Lung microvascular endothelial cell (primary cell): ENCODE data around the gene BRD2. TPM values are rescaled to one million over a fixed set of nuclear protein-coding genes. Genes with fewer than 3 reads are reported as not detected.
A peak's percentile ranks its signal among the peaks of the same experiment; 100 is the strongest.
"Not testable (repeated sequence)": the region's sequence is repeated elsewhere in the genome, so short reads cannot be mapped to it uniquely, and the experiment has no call there.

Experiments
- DNase-seq, 2 donors: peaks; one replicate each; pipeline versions ENCODE4 v3.0.0 to v3.0.0-alpha.2; 2010; ENCODE audit warnings: low read depth in 2 of 2
- total RNA-seq: library from RNA; depleted of rRNA; stranded (reverse); fragments of >200 nt; gene quantifications from 2 replicates; pipeline ENCODE4 v1.2.1, GENCODE V29; 2014

The BRD2 gene
- total RNA-seq = 34.0 and 49.8 TPM in 2 replicates

DNA sequence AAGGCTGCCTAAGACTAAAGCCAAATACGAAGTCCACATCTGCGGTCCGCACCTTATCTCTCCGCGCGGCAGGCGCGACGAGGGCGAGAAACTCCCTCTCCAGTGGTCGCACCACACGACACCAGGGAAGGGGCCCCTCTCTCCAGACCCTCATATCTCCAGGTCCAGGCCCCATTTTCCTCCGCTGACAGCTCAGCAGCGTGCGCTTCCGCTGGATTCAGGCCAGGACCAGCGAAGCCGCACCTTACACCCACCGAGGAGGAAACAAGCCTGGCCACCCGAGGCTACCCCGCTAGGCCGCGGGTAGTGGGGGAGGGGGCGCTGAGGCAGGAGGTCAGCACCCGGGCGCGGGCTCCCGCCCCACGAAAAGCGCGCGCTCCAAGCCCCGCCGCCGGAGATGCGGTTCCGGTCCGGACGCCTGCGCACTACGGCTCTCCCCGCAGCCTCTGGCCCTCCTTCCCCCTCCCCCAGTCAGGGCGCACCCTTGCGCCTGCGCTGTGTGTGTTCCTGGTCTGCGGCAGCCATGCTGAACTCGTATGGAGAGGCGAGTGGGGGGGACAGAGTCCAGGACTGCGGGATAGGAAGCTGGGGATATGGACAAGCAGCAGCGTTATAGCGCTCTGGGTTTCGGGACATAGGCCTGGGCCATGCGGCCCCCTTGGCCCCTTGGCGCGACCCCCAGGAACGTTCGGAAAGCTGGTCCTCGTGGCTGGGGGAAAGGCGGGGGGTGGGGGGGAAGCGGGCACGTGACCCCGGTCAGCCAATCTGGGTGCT, at the start of gene BRD2:
TSS of gene BRD2 (plus strand) at position 502 of the 774 bp plus-strand sequence. CDS start 4,305 bp downstream, outside the sequence.
- DNase-seq = peak; percentile 97

DNA sequence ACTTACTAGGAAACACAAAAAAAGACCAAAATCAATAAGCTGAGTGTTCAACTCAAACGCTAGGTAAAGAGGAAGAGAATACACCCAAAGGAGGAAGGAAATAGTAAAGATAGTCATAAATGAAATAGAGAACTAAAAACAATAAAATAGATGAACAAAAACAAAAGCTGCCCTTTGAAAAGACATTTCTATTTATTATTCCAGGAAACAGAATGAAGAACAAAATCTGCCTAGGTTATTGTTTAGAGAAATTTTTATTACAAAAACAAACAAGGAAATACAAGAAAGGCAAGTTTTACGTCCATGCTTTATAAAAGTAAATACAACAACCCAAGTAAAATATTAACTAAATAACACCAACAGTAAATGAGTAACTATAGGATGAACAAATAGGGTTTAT, 47.7 kb upstream of the BRD2 start:
- no peak for DNase-seq

DNA sequence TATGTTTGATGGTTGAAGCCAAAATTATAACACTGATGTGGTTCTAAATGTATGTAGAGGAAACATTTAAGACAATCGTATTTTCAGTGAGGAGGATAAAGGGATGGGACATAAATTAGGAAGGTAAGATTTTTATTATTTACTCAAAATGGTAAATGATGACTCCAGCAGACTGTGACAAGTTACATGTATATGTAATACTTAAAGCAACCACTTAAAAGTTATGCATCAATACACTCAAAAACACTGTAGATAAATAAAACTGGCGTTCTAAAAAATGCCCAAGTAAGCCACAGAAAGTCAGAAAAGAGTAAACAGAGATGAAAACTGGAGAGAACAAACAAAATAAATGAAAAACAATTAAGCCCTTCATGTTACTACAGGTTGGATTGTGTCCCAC, 46.3 kb upstream of the BRD2 start:
- no peak for DNase-seq

DNA sequence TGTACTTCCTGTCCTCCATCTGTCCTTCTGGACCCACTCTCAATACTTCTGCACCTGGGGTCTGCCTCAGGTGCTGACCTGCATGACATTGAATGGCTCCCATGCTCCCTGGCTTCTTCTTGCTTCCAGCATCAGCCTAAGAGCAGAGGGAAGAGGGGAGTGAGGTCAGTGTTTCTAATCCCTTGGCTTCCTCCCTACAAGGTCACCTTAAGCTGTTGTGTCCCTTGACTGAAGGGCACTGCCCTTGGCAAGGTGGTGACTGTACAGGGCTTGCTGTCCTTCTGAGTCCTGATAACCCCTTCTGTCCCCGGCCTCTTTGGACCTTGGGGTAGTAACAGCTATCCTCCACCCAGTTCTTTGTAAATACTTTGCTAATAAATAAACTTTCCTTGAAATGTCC, 37.2 kb upstream of the BRD2 start:
- DNase-seq = no peak

DNA sequence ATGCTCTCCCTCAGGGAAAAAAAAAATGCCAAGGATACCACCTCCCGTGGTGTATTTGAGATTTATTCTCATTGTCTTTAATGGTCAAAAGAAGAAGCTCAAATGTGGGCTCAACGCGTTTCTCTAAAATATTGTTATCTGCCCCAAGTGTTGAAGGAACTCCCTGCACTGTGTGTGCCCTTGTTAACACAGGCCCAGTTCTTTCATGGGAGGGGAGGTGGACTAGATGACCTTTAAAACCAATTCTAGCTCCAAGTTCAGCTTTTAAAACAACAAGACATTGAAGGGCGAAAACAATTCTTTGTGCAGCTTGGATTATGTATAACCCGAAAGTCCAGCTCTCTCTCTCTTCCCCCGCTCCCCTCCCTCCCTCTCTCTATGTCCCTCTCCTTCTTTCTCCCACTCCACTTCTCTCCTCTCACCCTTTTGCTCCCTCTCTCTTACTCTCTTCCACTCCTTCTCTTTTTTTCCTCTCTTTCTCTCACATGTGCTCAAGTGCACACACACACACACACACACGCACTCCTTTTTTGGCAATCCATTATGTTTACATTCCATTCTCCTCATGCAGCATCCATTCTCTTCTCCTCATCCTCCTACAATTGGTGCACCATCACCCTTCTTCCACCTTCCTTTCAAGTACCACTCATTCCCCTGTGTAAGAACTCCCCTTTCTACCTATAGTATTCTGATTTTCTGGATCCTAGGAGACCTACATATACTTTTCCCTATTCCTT, 36.1 kb upstream of the BRD2 start:
- DNase-seq = no peak

DNA sequence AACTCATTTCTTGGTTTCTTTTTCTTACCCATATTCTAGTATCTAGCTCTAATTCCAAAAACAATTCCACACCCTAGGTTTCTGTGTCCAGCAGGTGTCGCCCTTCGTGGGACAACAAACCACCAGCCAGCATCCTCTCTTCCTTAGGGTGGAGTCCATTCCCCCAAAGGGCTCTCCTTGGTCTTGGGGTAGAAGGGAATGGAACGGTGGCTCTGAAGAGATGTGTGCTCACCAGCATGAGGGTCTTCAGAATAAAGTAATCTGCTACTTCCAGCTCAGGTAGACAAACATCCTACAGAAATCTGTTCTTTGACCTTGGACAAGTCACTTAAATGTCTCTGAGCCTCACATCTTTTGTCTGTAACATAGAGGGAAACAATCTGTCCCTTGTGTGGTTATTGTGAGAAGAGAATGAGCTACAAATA, 34.7 kb upstream of the BRD2 start:
- peak; percentile 77 to 79 for DNase-seq

DNA sequence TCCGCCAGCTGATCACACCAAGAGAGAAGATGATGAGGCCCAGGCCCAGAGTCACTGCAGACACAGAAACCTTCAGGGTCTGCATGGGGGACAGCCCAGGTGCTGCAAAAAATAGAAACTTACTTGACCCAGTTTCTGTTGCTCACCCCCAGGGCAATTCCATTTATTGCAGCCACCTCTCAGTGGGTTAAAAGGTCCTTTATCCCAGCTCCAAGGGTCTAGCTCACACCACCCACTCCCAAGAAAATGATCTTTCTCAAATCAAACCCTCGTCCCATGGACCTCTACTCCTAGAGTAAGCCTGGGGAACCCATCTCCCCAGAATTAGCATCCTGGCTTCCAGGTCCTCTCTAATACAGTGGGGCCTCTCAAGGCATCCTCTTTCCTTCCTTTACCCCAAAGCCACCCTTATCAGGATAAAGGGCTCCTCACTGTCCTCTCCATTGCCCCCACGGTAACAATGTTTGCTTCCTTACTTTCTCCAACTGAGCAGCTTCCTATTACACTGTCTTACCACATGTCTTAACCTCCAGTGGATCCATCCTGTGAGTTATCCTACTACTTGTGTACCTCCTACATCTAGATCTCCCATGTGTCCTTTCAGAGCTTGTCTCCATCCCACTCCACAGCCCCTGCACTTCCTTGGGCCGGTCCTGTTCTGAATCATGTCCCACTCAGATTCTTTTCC, 32.7 kb upstream of the BRD2 start:
- DNase-seq = no peak

DNA sequence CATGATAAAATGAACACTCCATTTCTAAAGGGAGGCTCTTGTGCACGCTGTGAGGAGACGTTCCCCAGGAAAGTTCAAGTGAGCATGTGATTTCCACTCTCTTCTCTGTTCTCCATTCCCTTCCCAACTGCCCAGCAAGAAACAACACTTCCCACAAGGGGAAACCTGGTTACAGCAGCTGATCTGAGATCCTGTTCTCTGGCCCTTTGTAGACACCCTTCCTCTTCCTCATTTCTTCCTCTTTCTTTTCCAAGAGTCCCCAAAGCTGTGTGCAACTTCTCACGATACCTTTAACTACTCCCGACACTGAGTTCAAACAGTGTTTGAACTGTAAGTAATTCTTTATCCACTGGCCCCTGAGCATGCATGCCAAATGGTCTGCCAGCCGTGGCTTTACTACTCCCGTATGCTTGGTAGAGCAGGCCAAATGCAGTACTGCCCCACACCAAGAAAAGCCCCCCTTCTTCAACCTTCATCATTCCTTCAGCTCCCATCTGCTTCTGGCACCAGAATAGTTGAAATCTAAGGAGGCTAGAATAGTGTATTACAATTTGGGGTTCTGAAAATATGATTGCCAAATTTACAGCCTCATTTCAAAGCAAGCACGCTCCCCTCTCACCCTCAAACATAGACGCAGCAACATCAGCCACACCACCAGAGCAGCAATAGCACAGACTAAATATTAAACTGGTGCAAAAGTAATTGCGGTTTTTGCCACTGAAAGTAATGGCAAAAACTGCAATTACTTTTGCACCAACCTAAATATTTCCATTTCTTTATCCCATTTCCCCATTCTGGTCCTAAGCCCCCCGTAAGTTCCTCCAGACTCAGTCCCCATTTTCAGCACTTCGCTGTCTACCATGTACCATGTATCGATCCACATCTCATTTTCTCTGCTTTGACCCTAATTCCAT, 31.9 kb upstream of the BRD2 start:
- no peak for DNase-seq

DNA sequence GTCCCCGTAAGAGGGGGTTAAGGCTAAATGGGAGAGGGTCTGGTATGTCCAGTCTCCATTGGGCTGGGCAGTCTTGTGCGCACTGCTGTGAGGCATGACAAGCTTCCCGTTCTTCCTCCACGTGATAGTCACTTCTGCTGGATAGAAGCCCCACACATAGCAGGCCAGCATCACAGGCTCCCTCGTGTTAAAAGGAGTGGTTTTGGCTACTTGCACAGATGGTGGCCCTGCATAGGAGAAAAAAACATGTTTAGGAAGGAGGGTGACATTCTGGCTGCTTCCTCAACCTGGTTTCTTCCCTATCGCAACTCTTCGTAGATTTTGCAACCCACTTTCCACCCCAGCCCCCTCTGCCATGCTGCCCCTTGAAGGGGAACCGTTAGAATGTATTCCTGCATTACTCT, 31.2 kb upstream of the BRD2 start:
- no peak for DNase-seq

DNA sequence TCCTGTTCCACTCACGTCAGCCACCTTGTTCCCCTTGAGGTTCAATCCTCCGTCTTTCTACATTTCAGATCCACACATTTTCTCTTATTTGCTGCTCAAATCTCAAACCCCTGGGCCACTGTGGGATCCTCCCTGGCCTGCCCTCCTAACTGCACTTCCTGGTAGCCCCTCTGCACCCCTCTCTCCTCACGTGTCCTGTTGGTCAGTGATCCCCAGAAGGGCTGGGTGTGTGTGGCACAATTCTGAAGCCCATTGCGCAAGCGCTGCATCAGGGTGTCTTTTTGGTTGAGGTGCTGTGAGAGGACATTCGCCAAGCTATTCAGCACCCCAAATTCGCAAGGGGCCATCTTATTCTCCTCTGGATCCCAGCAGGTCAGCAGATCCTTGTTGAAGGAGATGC, 29.9 kb upstream of the BRD2 start:
- DNase-seq = no peak

DNA sequence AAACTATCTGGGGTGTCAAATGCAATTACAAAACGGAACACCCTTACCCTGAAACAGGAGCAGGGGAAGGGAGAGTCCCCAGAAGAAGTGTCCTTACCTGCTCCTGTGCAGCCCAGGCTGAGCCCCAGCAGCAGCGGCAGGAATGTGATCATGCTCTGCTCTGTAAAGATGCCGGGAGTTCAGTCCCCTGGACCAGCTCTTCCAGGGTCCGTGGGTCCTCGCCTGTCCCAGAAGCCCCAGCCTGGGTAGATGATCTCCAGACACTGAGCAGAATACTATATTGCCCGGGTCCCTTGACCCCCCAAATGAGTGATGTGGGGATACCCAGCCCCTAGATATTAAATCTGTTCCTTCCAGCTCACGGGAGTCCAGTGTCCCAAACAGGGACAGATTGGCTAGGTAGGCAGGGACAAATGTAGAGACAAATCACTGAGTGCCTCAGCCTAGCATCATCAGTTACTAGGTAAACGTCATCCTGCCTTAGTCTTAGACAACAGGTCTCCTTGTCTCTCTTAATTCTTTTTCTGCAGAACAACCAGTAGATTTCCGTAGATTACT, 27.7 kb upstream of the BRD2 start, which contains the start of gene HLA-DMB:
TSS of gene HLA-DMB (minus strand) at position 373 of the 558 bp plus-strand sequence. CDS start at position 152, 221 bp downstream.
- DNase-seq = peak; percentile 78 to 83

DNA sequence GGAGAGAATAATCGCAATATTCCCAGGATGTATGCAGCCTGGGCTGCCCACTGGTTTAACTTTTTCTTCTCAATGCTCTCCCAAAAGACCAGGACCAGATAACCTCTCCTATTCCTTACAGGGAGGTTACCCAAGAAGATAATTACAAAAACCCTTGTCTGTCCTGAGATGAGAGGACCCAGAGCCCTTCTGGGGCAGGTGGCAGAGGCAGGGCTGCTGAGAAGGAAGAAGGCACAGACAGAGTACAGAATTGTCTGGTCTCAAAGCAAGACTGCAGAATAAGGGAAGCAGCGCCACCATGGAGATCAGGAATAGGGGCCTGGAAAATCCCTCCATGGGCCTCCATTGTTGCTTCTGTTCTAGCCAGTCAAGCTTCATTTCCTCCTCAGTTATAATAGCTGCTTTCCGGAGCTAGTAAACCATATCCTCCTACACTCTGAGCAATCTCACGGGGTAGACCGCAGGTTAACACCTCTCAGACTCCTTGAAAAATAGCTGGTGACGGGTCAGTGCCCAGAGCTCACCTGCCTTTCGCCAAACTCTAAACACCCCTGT, 27.1 kb upstream of the BRD2 start:
- peak in 1 of 2 donors; percentile 27 for DNase-seq

DNA sequence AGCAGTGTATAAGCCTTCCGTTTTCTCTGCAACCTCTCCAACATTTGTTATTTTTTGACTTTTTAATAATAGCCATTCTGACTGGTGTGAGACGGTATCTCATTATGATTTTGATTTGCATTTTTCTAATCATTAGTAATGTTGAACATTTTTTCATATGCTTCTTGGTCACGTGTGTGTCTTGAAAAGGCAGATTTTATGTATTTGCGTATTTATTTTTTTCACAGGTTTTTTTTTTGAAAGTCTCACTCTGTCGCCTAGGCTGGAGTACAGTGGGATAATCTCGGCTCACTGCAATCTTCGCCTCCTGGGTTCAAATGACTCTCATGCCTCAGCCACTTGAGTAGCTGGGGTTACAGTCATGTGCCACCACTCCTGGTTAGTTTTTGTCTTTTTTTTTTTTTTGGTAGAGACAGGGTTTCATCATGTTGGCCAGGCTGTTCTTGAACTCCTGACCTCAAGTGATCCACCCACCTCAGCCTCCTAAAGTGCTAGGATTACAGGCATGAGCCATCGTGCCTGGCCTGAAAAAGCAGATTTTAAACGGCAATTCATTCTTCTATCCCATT, 25.8 kb upstream of the BRD2 start:
- DNase-seq = not testable (repeated sequence)

DNA sequence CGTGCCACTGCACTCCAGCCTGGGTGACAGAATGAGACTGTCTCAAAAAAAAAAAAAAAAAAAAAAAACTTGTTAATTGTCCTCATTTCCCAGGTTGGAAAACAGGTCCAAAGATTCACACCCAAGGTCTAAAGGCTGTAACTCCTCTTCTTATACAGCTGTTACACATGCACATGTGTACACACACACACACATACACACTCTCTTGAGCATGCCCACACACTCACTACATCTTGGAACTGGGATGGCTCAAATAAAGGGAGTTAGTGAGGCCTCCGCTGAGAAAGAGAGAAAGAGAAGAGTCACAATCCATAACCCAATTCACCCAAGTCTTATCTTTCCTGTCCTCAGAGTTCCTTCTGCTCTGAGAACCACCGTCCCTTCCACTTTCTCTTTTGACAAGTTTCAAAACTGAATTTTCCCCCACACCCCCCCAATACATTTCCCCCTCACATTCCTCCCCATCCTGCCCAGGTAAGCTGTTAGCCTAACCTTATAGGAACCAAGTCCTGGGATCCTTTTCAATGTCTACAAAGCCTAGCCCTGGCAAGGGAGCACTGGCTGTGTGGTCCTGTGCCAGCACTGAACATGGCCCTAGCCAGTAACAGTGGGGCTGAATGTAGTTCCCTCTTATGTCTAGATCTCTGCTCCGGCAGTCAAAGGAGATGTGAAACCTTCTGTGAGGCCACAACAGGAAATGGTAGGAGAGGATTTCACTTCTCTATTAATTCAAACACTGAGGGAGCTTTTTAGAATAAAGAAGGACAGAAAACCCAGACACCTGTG, 24.3 kb upstream of the BRD2 start:
- no peak for DNase-seq

DNA sequence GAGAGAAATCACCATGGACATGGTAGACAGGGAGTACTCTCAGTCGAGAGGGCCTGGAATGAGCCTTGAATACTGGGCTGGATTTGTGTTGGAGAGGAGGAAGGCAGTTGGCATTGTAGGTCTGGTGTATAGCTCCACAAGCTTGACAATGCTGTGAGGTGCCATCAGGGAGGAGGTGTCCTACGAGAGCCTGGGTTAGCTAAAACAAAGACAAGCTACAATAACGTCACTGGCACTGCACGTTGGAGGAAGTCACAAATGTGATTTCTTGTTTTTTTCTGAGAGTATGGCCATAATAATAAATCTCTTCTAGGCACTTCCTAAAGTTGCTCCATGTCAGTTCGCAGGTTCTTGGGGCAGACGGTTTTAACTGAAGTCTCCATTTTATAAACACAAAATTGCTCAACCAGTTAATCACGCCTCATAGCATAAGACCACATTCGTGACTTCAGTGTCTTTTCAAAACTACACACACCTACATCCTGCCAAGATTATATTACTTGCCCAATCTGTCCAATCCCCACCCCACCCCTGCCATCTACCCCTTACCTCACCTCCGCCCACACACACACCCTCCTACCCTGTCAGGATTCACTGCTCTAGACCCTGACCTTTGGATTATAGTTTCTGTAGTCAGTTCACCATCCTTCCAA, 23.2 kb upstream of the BRD2 start:
- DNase-seq = no peak

DNA sequence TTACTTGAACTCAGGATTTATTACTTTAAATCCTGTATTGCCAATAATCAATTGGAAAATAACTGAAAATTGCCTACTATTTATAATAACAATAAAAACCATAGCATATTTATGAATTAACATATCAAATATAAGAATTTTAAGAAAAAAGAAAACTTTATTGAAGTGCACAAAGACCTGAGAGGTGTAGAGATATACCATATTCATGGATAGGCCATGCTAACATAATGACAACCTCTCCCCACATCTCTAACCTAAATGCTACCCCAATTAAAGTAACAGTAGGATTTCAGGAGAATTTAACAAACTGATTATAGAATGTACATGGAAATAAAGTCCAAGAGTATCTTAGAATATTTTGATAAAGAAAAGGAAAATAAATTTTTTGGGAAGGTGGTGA, 22.4 kb upstream of the BRD2 start:
- no peak for DNase-seq

DNA sequence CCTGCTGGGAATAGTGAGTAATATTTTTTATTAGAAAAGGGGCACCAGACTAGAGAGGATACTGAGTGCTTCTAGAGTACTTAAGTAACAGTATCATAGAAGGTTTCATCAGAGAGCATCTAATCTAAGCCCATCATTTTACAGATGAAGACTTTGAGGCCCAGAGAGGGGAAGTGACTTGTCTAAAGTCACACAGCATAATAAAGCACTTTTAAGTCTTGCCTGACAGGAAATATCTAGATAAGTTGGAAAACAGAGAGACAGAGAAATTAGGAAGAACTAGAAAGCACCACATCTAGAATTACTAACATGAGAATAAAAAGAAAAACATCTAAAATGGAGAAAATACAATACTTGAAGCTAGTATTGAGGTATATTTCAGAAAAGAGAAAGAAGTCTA, 21.5 kb upstream of the BRD2 start:
- no peak for DNase-seq

DNA sequence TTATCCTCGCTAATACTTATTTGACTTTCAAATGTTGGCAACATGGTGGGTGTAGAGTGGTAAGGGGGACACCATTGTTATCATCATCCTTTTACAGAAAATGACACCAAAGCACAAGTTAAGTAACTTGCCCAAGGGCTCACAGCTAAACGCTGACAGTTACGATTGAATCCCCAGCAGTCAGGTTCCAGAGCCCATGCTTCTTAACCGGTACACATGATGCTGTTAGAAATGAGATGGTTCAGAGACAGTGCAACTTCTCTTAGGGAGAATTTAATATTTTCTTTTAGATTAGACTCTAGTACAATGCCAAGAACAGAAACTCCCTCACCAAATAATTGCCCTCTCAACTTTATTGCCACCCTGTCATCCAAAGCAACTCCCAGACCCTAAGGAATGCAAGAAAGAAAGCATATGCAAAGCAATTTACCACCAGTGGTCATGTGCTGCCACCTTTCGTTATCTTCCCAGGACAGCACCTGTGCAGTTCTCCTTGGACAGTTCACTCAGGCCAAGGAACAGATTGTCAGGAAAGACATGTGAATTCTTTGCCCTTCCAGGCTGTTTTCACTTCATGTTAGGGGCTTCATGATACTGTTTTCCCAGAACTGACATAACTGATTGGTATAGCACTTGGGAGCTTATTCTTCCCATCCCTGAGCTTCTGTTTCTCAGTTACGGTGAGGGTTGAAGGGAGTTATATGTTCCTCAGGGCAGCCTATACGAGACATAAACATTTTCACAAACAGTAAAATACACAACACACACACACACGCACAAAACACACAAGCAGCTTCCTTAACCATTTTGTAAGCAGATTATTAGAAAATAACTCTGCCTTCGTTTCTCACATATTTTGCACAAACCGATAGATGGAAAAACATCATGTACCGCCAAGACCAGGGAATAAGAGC, 20.6 kb upstream of the BRD2 start:
- peak; percentile 54 to 63 for DNase-seq
